HG02870 (cell line): ENCODE measurements around the gene SPATA13.
"Not testable (repeated sequence)": the region's sequence is repeated elsewhere in the genome, so short reads cannot be mapped to it uniquely, and the experiment has no call there.

Source experiments
- ATAC-seq: cut with Tn5 transposase; IDR thresholded peaks from one replicate; pipeline ENCODE4 v1.9.1; 2021; ENCODE audit warnings: mild to moderate bottlenecking, moderate library complexity; ENCODE audit not compliant: unreplicated experiment

SPATA13 gene

DNA sequence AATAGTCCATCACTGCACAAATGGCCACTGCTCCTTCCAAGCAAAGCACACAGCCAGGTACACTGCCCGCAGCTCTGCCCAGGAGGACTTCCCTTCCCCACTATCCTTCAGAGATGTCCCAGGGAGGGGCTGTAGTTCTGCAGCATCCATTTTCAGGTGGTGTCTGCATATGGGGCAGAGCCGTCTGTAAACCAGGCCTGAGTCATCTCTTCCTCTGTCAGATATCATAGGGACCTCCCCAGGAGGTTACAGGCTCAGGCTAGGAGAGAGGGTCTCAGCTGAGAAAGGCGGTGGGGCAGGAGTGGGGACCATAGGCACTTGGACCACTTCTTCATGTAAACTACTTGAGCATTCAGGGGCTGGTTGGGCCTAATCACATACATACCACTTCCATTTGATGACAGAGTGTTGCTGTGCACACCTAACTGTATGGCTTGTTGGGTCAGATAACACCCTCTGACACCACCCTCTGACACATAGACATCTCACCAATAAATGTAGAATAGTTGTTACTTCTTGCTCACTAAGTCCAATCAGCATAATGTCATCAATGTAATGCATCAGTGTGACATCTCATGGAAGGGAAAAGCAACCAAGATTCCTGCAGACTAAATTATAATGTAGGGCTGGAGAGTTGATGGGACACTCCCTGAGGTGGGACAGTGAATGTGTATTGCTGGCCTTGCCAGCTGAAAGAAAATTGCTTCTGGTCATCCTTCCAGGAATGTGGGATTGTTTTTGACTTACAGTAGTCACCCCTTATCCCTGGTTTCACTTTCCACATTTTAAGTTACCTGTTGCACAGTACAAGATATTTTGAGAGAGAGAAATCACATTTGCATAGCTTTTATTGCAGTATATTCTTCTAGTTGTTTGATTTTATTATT is 189.5 kb downstream of the SPATA13 start:
- not testable (repeated sequence) for ATAC-seq

DNA sequence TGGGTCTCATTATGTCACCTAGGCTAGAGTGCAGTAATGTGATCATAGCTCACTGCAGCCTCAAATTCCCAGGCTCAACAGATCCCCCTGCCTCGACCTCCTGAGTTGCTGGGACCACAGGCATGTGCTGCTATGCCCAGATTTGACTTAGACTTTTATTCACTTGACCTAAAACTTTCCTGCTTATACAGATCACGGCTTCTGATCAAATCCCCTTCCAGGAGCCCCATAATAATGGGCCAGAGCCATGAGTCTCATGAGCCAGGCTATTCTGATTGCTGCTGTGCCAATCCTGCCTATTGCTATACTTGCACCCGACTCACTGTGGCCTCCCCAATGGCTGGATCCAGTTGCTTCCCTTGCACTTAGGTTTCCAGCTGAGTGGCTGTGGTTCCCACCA is 190.9 kb downstream of the SPATA13 start:
- ATAC-seq, result no peak

DNA sequence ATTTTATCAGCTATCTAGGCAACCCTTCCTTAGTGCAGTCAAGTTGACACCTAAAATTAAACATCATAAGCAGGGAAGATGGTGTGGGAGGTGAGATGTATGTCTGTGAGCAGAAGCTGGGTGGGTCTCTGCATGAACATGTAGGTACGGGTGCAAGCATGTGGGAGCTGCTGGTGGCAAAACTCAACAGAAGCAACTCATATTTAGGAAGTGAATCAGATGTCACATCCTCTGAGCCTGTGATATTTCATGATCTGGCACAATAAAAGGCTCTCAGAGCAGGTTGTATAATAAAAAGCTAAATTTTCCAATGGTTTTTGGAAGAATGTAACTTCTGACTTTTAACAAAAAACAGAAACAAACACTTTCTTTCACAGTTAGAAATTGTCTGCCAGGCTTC is 193.2 kb downstream of the SPATA13 start:
- ATAC-seq, result no peak

DNA sequence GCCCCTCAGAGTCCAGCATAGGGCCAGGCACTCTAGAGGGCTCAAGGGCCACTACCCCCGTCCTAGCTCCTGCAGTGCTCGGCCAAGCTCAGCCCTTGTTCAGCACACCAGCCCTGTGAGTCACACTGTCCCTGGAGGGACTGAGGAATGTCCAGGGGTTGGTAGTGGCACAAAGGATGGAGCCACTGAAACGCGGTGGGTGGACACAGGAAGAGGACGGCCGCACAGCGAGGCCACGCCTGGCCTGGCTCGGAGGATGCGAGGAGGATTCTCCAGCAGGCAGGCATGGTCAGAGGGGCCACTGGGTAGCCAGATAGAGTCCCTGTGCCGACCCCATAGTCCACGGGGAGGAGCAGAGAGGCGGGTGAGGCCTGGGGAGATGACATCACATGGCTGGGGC is 194.6 kb downstream of the SPATA13 start:
- ATAC-seq, result no peak

DNA sequence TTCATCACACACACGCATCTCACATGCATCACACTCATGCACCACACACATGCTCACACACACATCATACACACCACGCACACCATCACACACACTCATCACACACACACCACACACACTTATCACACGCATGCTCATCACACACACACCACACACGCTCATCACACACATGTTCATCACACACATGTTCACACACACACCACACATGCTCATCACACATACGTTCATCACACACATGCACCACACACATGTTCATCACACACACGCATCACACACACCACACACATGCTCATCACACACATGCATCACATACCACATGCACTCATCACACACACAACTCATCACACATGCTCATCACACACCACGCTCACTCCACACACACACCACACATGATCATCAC is 195.8 kb downstream of the SPATA13 start:
- ATAC-seq, result no peak
